ENCODE measurements around the gene ACTN4. TPM values are rescaled to one million over a fixed set of nuclear protein-coding genes. Genes with fewer than 3 reads are reported as not detected.

ACTN4 gene
- total and polyA plus RNA-seq, 2 donors (not counting 1 experiment from before 2014, with no cell fraction given), result 127 to 683 TPM

GRCh38 chr19:38701455-38702063, 54.1 kb downstream of the ACTN4 start:
- no peaks in the 10 kb centered on the region for H4K20me1 ChIP-seq (ENCODE audit: control insufficient read depth, extremely low read depth, insufficient read depth, low read length)

DNA sequence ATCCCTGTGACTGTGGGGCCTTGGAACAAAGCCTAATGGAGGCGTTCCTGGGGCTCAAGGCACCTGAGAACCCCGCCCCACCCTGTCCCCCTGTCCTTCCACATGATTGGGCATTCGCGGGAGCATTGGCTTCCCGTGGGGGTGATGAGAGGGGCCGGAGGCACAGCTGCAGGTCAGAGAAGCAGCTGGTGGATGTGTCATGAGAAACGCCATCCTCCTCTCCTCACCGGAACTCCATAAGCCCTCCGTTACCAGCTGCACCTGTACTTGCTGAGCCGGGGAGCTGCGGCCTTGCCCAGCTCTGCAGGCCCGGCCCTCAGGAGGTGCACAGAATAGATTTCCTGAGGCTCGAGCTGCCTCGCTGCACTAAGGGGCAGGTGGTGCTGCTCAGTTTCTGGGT, 54.8 kb downstream of the ACTN4 start:
- no peaks in the 10 kb centered on the region for H3K27me3 ChIP-seq (ENCODE audit: control insufficient read depth, insufficient read depth, low read length)
- peaks cover 52% of the 10 kb centered on the region for H3K36me3 ChIP-seq (ENCODE audit: control insufficient read depth, insufficient read depth, low read length)
- H3K4me3 ChIP-seq (replicated peaks in 1 of 4; ENCODE audit: control extremely low read depth in 1 of 4, insufficient read depth in 1 of 4, low read depth in 3 of 4, low read length in 4 of 4), result no peak overlapping the region
- no peak overlapping the region for H3K4me2 ChIP-seq (ENCODE audit: extremely low read depth, insufficient read depth, low read length)
- H3K9me3 ChIP-seq (ENCODE audit: control insufficient read depth, insufficient read depth, low read depth, low read length), result no peaks in the 10 kb centered on the region
- H3K9ac ChIP-seq (ENCODE audit: insufficient read depth, low read length), result no peak overlapping the region
- no peaks in the 10 kb centered on the region for H4K20me1 ChIP-seq (ENCODE audit: control insufficient read depth, extremely low read depth, insufficient read depth, low read length)
- H3K79me2 ChIP-seq (ENCODE audit: control insufficient read depth, insufficient read depth, low read length), result peaks cover 79% of the 10 kb centered on the region
- no peak for DNase-seq (ENCODE audit: low read depth in 2 of 2)
- H2AFZ ChIP-seq (ENCODE audit: low read length), result no peak overlapping the region
- peaks cover 21% of the 10 kb centered on the region for H3K4me1 ChIP-seq (ENCODE audit: control insufficient read depth, extremely low read depth, insufficient read depth, low read length)
- H3K27ac ChIP-seq (ENCODE audit: insufficient read depth, low read length), result peak overlapping the region; percentile 65
- no peak for TF ChIP-seq EZH2 (IDR thresholded peaks at IDR 0.05; ENCODE audit: low read length, missing control alignments)
- TF ChIP-seq, protein P1, sequence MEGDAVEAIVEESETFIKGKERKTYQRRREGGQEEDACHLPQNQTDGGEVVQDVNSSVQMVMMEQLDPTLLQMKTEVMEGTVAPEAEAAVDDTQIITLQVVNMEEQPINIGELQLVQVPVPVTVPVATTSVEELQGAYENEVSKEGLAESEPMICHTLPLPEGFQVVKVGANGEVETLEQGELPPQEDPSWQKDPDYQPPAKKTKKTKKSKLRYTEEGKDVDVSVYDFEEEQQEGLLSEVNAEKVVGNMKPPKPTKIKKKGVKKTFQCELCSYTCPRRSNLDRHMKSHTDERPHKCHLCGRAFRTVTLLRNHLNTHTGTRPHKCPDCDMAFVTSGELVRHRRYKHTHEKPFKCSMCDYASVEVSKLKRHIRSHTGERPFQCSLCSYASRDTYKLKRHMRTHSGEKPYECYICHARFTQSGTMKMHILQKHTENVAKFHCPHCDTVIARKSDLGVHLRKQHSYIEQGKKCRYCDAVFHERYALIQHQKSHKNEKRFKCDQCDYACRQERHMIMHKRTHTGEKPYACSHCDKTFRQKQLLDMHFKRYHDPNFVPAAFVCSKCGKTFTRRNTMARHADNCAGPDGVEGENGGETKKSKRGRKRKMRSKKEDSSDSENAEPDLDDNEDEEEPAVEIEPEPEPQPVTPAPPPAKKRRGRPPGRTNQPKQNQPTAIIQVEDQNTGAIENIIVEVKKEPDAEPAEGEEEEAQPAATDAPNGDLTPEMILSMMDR (conservative IDR thresholded peaks at IDR 0.05 in 1 of 2, IDR thresholded peaks at IDR 0.05 in 1 of 2; ENCODE audit: low read depth in 1 of 2, low read length in 2 of 2), result no peak

More at GRCh38 chr19:38701455-38702063, 54.1 kb downstream of the ACTN4 start:
- peaks cover 50% of the 10 kb centered on the region for H3K36me3 ChIP-seq (ENCODE audit: control insufficient read depth, insufficient read depth, low read length)
- H3K79me2 ChIP-seq (ENCODE audit: control insufficient read depth, insufficient read depth, low read length), result peaks cover 82% of the 10 kb centered on the region
- no peak overlapping the region for H3K4me2 ChIP-seq (ENCODE audit: extremely low read depth, insufficient read depth, low read length)
- no peak overlapping the region for H2AFZ ChIP-seq (ENCODE audit: low read length)
- no peaks in the 10 kb centered on the region for H3K9me3 ChIP-seq (ENCODE audit: control insufficient read depth, insufficient read depth, low read depth, low read length)
- TF ChIP-seq EZH2 (IDR thresholded peaks at IDR 0.05; ENCODE audit: low read length, missing control alignments), result no peak
- TF ChIP-seq, protein P1 (conservative IDR thresholded peaks at IDR 0.05 in 1 of 2, IDR thresholded peaks at IDR 0.05 in 1 of 2; ENCODE audit: low read depth in 1 of 2, low read length in 2 of 2), result no peak
- peaks cover 21% of the 10 kb centered on the region for H3K4me1 ChIP-seq (ENCODE audit: control insufficient read depth, extremely low read depth, insufficient read depth, low read length)
- no peak overlapping the region for H3K9ac ChIP-seq (ENCODE audit: insufficient read depth, low read length)
- peak; percentile 45 to 85 for DNase-seq (ENCODE audit: low read depth in 2 of 2)
- no peaks in the 10 kb centered on the region for H3K27me3 ChIP-seq (ENCODE audit: control insufficient read depth, insufficient read depth, low read length)
- H3K4me3 ChIP-seq (replicated peaks in 1 of 4; ENCODE audit: control extremely low read depth in 1 of 4, insufficient read depth in 1 of 4, low read depth in 3 of 4, low read length in 4 of 4), result no peak overlapping the region
- H3K27ac ChIP-seq (ENCODE audit: insufficient read depth, low read length), result peak overlapping the region; percentile 65

- TF ChIP-seq, protein P1 (conservative IDR thresholded peaks at IDR 0.05 in 1 of 2, IDR thresholded peaks at IDR 0.05 in 1 of 2; ENCODE audit: low read depth in 1 of 2, low read length in 2 of 2), result no peak
- no peak for DNase-seq (ENCODE audit: low read depth in 2 of 2)
- no peak overlapping the region for H3K9ac ChIP-seq (ENCODE audit: insufficient read depth, low read length)
- H3K9me3 ChIP-seq (ENCODE audit: control insufficient read depth, insufficient read depth, low read depth, low read length), result no peaks in the 10 kb centered on the region
- H3K27me3 ChIP-seq (ENCODE audit: control insufficient read depth, insufficient read depth, low read length), result no peaks in the 10 kb centered on the region
- H3K4me2 ChIP-seq (ENCODE audit: extremely low read depth, insufficient read depth, low read length), result no peak overlapping the region
- peaks cover 64% of the 10 kb centered on the region for H3K36me3 ChIP-seq (ENCODE audit: control insufficient read depth, insufficient read depth, low read length)
- no peaks in the 10 kb centered on the region for H4K20me1 ChIP-seq (ENCODE audit: control insufficient read depth, extremely low read depth, insufficient read depth, low read length)
- H2AFZ ChIP-seq (ENCODE audit: low read length), result no peak overlapping the region
- no peak overlapping the region for H3K4me3 ChIP-seq (replicated peaks in 1 of 4; ENCODE audit: control extremely low read depth in 1 of 4, insufficient read depth in 1 of 4, low read depth in 3 of 4, low read length in 4 of 4)
- peaks cover 76% of the 10 kb centered on the region for H3K79me2 ChIP-seq (ENCODE audit: control insufficient read depth, insufficient read depth, low read length)
- H3K27ac ChIP-seq (ENCODE audit: insufficient read depth, low read length), result no peak overlapping the region
- peaks cover 29% of the 10 kb centered on the region for H3K4me1 ChIP-seq (ENCODE audit: control insufficient read depth, extremely low read depth, insufficient read depth, low read length)
Observed at GRCh38 chr19:38703509-38703908, 56.1 kb downstream of the ACTN4 start.

All from fibroblast of lung (primary cell).